ENCODE measurements around the gene TNS3. TPM values are rescaled to one million over a fixed set of nuclear protein-coding genes. Genes with fewer than 3 reads are reported as not detected.

The TNS3 gene
- total RNA-seq, 1 experiment from 2014 or later: 9.5 TPM

DNA sequence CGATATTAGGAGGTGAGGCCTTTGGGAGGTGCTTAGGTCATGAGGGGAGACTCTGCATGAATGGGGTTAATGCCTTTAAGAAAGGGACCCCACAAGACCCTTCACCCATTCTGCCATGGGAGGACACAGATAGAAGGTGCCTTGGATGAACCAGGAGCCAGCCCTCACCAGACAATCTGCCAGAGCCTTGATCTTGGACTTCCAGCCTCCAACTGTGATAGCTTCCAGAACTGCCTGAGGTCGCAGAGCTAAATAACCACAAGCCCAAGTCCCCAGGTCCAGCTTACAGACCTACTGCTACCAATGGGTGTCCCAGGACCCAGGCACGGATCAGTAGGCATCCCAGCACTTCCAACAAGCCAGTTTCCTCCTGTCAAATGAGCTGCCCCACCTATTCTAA, 37.5 kb downstream of the TNS3 start:
- no peaks in the 10 kb centered on the region for H3K79me1 ChIP-seq (ENCODE audit: insufficient read depth, low read depth, low read length, poor library complexity, severe bottlenecking)
- peak overlapping the region; percentile 31; the same call in 1 of the 2 replicates for H3K14ac ChIP-seq (ENCODE audit: insufficient read depth, low read length)
- H3T11ph ChIP-seq (ENCODE audit: low read length): no peak overlapping the region
- H3K27me3 ChIP-seq (ENCODE audit: insufficient read depth, low read length): no peaks in the 10 kb centered on the region
- no peak for DNase-seq
- no peak overlapping the region for H4K91ac ChIP-seq (ENCODE audit: insufficient read length, low read depth, low read length)
- H3K4ac ChIP-seq (ENCODE audit: low read depth, low read length): no peak overlapping the region
- no peak overlapping the region for H2BK20ac ChIP-seq (ENCODE audit: low read depth, low read length, poor library complexity, severe bottlenecking)
- Mint-ChIP-seq H3K27me3 (ENCODE audit: low read depth) (peaks cover 45% of the 10 kb centered on the region), H3K36me3 (ENCODE audit: insufficient read depth in 1 of 3, low read depth in 3 of 3) (peaks cover 0 to 1% (median 0%) of the 10 kb centered on the region in 3 experiments; a peak in 2 of 7 replicates), H3K4me3 (no peak overlapping the region), H3K4me1 (peaks cover 31 to 45% of the 10 kb centered on the region in 2 experiments), H3K27ac (no peak overlapping the region; a peak in 1 of 7 replicates), H3K9me3 (no peaks in the 10 kb centered on the region)
- H2AK5ac ChIP-seq (ENCODE audit: insufficient read length, low read length): no peak overlapping the region
- no peak overlapping the region for H4K5ac ChIP-seq (ENCODE audit: insufficient read length, low read depth, low read length)
- WGBS (ENCODE audit: extremely low coverage, insufficient read length, low lambda C conversion rate): no CpG with 5 or more reads among the region's 3 CpGs
- H4K8ac ChIP-seq (replicated peaks; ENCODE audit: insufficient read length, low read depth, low read length): no peak overlapping the region
- no peak overlapping the region for H3K9ac ChIP-seq (ENCODE audit: extremely low read depth, insufficient read length, low read length)
- H3K27ac ChIP-seq (ENCODE audit: insufficient read length, low read depth, low read length): no peak overlapping the region
- peak overlapping the region; percentile 12 for H3K18ac ChIP-seq (ENCODE audit: insufficient read length, low read depth, low read length)
- no peak overlapping the region for H3K56ac ChIP-seq (ENCODE audit: insufficient read length, low read depth, low read length)
- no peaks in the 10 kb centered on the region for H3K23me2 ChIP-seq (ENCODE audit: insufficient read length, low read depth, low read length, poor library complexity, severe bottlenecking)
- peaks cover 4% of the 10 kb centered on the region; the same call in 1 of the 2 replicates for H3K4me1 ChIP-seq (ENCODE audit: insufficient read depth, low read length)
- no peaks in the 10 kb centered on the region; the same call in 1 of the 2 replicates for H3K79me2 ChIP-seq (ENCODE audit: insufficient read depth, low read length)
- H2BK5ac ChIP-seq (ENCODE audit: insufficient read length, low read length): no peak overlapping the region
- no peak overlapping the region for H3K4me2 ChIP-seq (ENCODE audit: insufficient read depth, insufficient read length, low read length)
- H3K9me3 ChIP-seq (ENCODE audit: control insufficient read depth, low read depth, low read length): no peaks in the 10 kb centered on the region
- no peak overlapping the region for H3K23ac ChIP-seq (ENCODE audit: insufficient read length, low read depth, low read length)
- no peak overlapping the region for H2BK120ac ChIP-seq (ENCODE audit: low read depth, low read length, poor library complexity, severe bottlenecking)
- no peak overlapping the region for H2BK15ac ChIP-seq (ENCODE audit: low read depth, low read length)
- no peaks in the 10 kb centered on the region for H4K20me1 ChIP-seq (ENCODE audit: control insufficient read depth, insufficient read depth, insufficient read length)
- TF ChIP-seq, protein P1, sequence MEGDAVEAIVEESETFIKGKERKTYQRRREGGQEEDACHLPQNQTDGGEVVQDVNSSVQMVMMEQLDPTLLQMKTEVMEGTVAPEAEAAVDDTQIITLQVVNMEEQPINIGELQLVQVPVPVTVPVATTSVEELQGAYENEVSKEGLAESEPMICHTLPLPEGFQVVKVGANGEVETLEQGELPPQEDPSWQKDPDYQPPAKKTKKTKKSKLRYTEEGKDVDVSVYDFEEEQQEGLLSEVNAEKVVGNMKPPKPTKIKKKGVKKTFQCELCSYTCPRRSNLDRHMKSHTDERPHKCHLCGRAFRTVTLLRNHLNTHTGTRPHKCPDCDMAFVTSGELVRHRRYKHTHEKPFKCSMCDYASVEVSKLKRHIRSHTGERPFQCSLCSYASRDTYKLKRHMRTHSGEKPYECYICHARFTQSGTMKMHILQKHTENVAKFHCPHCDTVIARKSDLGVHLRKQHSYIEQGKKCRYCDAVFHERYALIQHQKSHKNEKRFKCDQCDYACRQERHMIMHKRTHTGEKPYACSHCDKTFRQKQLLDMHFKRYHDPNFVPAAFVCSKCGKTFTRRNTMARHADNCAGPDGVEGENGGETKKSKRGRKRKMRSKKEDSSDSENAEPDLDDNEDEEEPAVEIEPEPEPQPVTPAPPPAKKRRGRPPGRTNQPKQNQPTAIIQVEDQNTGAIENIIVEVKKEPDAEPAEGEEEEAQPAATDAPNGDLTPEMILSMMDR (conservative IDR thresholded peaks at IDR 0.05): no peak
- no peak overlapping the region for H2AFZ ChIP-seq (ENCODE audit: low read length)
- H2BK12ac ChIP-seq (ENCODE audit: insufficient read length, low read depth, low read length): no peak overlapping the region
